Measurements from ENCODE around the gene TNFRSF6B. TPM values are rescaled to one million over a fixed set of nuclear protein-coding genes. Genes with fewer than 3 reads are reported as not detected.

TNFRSF6B gene
- total and polyA plus RNA-seq, 4 donors: 1.6 to 195 (median 32.7) TPM

DNA sequence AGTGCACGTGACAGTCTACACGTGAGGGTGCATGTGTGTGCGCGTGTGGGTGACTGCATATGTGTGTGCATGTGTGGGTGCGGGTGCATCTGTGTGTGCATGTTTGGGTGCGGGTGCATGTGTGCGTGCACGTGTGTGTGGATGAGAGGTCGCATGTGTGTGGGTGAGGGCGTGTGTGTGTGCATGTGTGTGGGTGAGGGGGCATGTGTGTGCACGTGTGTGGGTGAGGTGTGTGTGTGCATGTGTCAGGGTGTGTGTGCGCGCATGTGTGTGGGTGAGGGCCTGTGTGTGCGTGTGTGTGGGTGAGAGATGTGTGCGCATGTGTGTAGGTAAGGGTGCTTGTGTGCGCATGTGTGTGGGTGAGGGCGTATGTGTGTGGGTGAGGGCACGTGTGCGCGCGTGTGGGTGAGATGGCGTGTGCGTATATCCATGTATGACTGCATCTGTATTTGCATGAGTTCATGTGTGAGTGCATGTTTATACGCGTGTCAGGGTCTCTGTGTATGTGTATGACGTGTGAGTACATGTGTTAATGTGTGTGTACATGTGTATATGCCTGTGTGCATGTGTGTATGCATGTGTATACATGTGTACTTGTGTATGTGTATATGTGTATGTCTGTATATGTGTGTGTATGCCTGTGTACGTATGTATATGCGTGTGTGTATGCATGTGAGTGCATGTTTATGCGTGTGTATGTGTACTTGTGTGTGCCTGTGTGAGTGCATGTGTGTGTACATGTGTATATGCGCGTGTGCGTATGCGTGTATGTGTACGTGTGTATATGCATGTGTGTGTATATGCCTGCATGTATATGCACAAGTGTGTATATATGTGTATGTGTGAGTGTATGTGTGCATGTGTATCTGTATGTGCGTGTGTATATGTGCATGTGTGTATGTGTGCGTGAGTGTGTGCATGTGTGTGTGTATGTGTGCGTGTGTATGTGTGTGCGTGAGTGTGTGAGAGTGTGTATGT, 36.0 kb downstream of the TNFRSF6B start:
- no peak for DNase-seq
- 90 to 92% methylated on average over 38 of the region's 38 CpGs for WGBS, 2 donors
- Histone ChIP-seq H3K27ac (ENCODE audit: low read depth in 1 of 2, low read length in 1 of 2) (no peak overlapping the region), H3K9me3 (ENCODE audit: control insufficient read depth in 4 of 4, insufficient read depth in 3 of 4, low read length in 3 of 4) (no peaks in the 10 kb centered on the region), H3K4me1 (ENCODE audit: control insufficient read depth in 5 of 5, insufficient read depth in 5 of 5, low read length in 5 of 5) (peaks cover 0 to 8% (median 3%) of the 10 kb centered on the region in 5 donors), H3K9ac (ENCODE audit: insufficient read depth in 1 of 2, low read length in 2 of 2) (no peak overlapping the region), H3K27me3 (ENCODE audit: control insufficient read depth in 3 of 3, insufficient read depth in 3 of 3, low read length in 2 of 3) (no peaks in the 10 kb centered on the region), H3K36me3 (ENCODE audit: control insufficient read depth in 4 of 4, insufficient read depth in 4 of 4, low read length in 4 of 4) (peaks cover 0 to 40% (median 7%) of the 10 kb centered on the region in 4 donors), H3K4me3 (no peak overlapping the region)
- TF ChIP-seq, protein P1, sequence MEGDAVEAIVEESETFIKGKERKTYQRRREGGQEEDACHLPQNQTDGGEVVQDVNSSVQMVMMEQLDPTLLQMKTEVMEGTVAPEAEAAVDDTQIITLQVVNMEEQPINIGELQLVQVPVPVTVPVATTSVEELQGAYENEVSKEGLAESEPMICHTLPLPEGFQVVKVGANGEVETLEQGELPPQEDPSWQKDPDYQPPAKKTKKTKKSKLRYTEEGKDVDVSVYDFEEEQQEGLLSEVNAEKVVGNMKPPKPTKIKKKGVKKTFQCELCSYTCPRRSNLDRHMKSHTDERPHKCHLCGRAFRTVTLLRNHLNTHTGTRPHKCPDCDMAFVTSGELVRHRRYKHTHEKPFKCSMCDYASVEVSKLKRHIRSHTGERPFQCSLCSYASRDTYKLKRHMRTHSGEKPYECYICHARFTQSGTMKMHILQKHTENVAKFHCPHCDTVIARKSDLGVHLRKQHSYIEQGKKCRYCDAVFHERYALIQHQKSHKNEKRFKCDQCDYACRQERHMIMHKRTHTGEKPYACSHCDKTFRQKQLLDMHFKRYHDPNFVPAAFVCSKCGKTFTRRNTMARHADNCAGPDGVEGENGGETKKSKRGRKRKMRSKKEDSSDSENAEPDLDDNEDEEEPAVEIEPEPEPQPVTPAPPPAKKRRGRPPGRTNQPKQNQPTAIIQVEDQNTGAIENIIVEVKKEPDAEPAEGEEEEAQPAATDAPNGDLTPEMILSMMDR (IDR thresholded peaks at IDR 0.05; ENCODE audit: control extremely low read depth, extremely low read depth): no peak
- no peak for ATAC-seq (ENCODE audit: insufficient read depth, low FRiP score)

GRCh38 chr20:63733117-63733516, 36.7 kb downstream of the TNFRSF6B start:
- H3K9me3 ChIP-seq (ENCODE audit: control insufficient read depth in 4 of 4, insufficient read depth in 3 of 4, low read length in 3 of 4): no peaks in the 10 kb centered on the region
- peaks cover 0 to 10% (median 3%) of the 10 kb centered on the region in 5 donors for H3K4me1 ChIP-seq (ENCODE audit: control insufficient read depth in 5 of 5, insufficient read depth in 5 of 5, low read length in 5 of 5)
- no peak overlapping the region for H3K4me3 ChIP-seq
- H3K27me3 ChIP-seq (ENCODE audit: control insufficient read depth in 3 of 3, insufficient read depth in 3 of 3, low read length in 2 of 3): no peaks in the 10 kb centered on the region
- H3K9ac ChIP-seq (ENCODE audit: insufficient read depth in 1 of 2, low read length in 2 of 2): no peak overlapping the region
- no peak overlapping the region for H3K27ac ChIP-seq (ENCODE audit: low read depth in 1 of 2, low read length in 1 of 2)
- H3K36me3 ChIP-seq (ENCODE audit: control insufficient read depth in 4 of 4, insufficient read depth in 4 of 4, low read length in 4 of 4): peaks cover 0 to 40% (median 7%) of the 10 kb centered on the region in 4 donors
- DNase-seq (no peak), ATAC-seq (ENCODE audit: insufficient read depth, low FRiP score) (no peak)
- WGBS, 2 donors: 90 to 95% methylated on average over 13 of the region's 13 CpGs
- TF ChIP-seq, protein P1 (IDR thresholded peaks at IDR 0.05; ENCODE audit: control extremely low read depth, extremely low read depth): no peak

DNA sequence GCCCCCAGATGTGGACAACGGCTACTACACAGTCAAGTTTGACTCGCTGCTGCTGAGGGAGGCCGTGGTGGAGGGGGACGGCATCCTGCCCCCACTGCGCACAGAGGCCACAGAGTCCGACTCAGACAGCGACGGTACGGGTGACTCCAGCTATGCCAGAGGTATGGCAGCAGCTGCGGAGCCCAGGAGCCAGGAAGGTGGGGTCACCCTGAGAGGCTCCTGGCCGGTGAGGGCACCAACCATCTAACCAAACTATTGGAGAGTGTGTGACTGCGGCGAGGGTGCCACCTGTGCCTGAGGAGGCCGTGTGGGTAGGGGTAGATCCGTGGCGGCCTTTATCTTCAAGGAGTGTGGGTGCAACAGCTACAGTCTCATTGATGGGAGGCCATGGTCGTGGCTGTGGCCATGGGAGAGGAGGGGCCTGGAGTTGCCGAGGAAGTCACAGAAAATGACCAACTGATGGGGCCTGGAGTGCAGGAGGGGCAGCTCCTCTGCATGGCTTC, 37.2 kb downstream of the TNFRSF6B start:
- Histone ChIP-seq H3K36me3 (ENCODE audit: control insufficient read depth in 4 of 4, insufficient read depth in 4 of 4, low read length in 4 of 4) (peaks cover 0 to 40% (median 7%) of the 10 kb centered on the region in 4 donors), H3K4me3 (no peak overlapping the region), H3K27ac (ENCODE audit: low read depth in 1 of 2, low read length in 1 of 2) (no peak overlapping the region), H3K4me1 (ENCODE audit: control insufficient read depth in 5 of 5, insufficient read depth in 5 of 5, low read length in 5 of 5) (peaks cover 0 to 7% (median 2%) of the 10 kb centered on the region in 5 donors), H3K9me3 (ENCODE audit: control insufficient read depth in 4 of 4, insufficient read depth in 3 of 4, low read length in 3 of 4) (no peaks in the 10 kb centered on the region), H3K27me3 (ENCODE audit: control insufficient read depth in 3 of 3, insufficient read depth in 3 of 3, low read length in 2 of 3) (no peaks in the 10 kb centered on the region), H3K9ac (ENCODE audit: insufficient read depth in 1 of 2, low read length in 2 of 2) (no peak overlapping the region)
- DNase-seq (no peak), ATAC-seq (ENCODE audit: insufficient read depth, low FRiP score) (no peak)
- WGBS, 2 donors: 93 to 97% methylated on average over 18 of the region's 18 CpGs
- TF ChIP-seq, protein P1 (IDR thresholded peaks at IDR 0.05; ENCODE audit: control extremely low read depth, extremely low read depth): no peak
